KMS-11 (cell line): ENCODE measurements around the gene FCN1.

Experiments
- H2AFZ ChIP-seq: fragments of 200-600 bp; sonication (generic); 2 replicates; pipeline ENCODE4 v1.6.1; 2016; ENCODE audit warnings: antibody characterized with exemption, mixed run types, low read depth
- H3K27ac ChIP-seq: fragments of 200-600 bp; sonication (generic); 2 replicates; pipeline ENCODE4 v1.6.1; 2016; ENCODE audit warnings: mild to moderate bottlenecking, mixed run types
- H3K27me3 ChIP-seq: fragments of 200-600 bp; sonication (generic); 2 replicates; pipeline ENCODE4 v1.6.1; 2017; ENCODE audit warnings: mild to moderate bottlenecking, low read depth, mixed run types, moderate library complexity; ENCODE audit not compliant: insufficient read depth
- H3K36me3 ChIP-seq: fragments of 200-600 bp; sonication (generic); 2 replicates; pipeline ENCODE4 v1.6.1; 2017; ENCODE audit warnings: mild to moderate bottlenecking, mixed run types; ENCODE audit not compliant: insufficient read depth
- H3K4me1 ChIP-seq: fragments of 200-600 bp; sonication (generic); 2 replicates; pipeline ENCODE4 v1.6.1; 2016; ENCODE audit warnings: mild to moderate bottlenecking, low read depth, mixed run types; ENCODE audit not compliant: poor library complexity, severe bottlenecking
- H3K4me2 ChIP-seq: fragments of 200-600 bp; sonication (generic); 2 replicates; pipeline ENCODE4 v1.7.0; 2016; ENCODE audit warnings: mild to moderate bottlenecking, mixed run types
- H3K4me3 ChIP-seq: fragments of 200-600 bp; sonication (generic); IDR thresholded peaks from 2 replicates; pipeline ENCODE4 v1.6.1; 2017; ENCODE audit warnings: low read depth, low read length, mixed read lengths; ENCODE audit not compliant: insufficient read depth
- H3K79me2 ChIP-seq: fragments of 200-600 bp; sonication (generic); 2 replicates; pipeline ENCODE4 v1.6.1; 2016; ENCODE audit warnings: low read depth, mixed run types; ENCODE audit not compliant: insufficient read depth
- H3K9ac ChIP-seq: fragments of 200-600 bp; sonication (generic); 2 replicates; pipeline ENCODE4 v1.6.1; 2016; ENCODE audit warnings: mild to moderate bottlenecking, mixed run types
- H4K20me1 ChIP-seq: fragments of 200-600 bp; sonication (generic); 2 replicates; pipeline ENCODE4 v1.6.1; 2016; ENCODE audit warnings: mild to moderate bottlenecking, mixed run types; ENCODE audit not compliant: insufficient read depth
- TF ChIP-seq, protein P1 (sequence below): fragments of 200-600 bp; sonication (generic); conservative IDR thresholded peaks from 2 replicates; pipeline ENCODE4 v1.6.1; 2017; ENCODE audit warnings: low read depth, mild to moderate bottlenecking, antibody characterized with exemption, low read length, moderate library complexity, mixed read lengths

Gene FCN1

GRCh38 chr9:134908524-134909309 is 9.0 kb downstream of the FCN1 start:
- no peaks in the 10 kb centered on the region for H3K4me1 ChIP-seq
- TF ChIP-seq, protein P1, sequence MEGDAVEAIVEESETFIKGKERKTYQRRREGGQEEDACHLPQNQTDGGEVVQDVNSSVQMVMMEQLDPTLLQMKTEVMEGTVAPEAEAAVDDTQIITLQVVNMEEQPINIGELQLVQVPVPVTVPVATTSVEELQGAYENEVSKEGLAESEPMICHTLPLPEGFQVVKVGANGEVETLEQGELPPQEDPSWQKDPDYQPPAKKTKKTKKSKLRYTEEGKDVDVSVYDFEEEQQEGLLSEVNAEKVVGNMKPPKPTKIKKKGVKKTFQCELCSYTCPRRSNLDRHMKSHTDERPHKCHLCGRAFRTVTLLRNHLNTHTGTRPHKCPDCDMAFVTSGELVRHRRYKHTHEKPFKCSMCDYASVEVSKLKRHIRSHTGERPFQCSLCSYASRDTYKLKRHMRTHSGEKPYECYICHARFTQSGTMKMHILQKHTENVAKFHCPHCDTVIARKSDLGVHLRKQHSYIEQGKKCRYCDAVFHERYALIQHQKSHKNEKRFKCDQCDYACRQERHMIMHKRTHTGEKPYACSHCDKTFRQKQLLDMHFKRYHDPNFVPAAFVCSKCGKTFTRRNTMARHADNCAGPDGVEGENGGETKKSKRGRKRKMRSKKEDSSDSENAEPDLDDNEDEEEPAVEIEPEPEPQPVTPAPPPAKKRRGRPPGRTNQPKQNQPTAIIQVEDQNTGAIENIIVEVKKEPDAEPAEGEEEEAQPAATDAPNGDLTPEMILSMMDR: no peak
- H3K4me2 ChIP-seq: no peak overlapping the region
- no peaks in the 10 kb centered on the region for H3K79me2 ChIP-seq
- H2AFZ ChIP-seq: no peak overlapping the region
- no peak overlapping the region for H3K27ac ChIP-seq
- peaks cover 34% of the 10 kb centered on the region for H3K27me3 ChIP-seq
- H3K4me3 ChIP-seq: no peak overlapping the region
- no peak overlapping the region for H3K9ac ChIP-seq
- no peaks in the 10 kb centered on the region for H3K36me3 ChIP-seq
- H4K20me1 ChIP-seq: no peaks in the 10 kb centered on the region

- Histone ChIP-seq H3K27me3 (peaks cover 29% of the 10 kb centered on the region), H3K4me2 (no peak overlapping the region), H3K9ac (no peak overlapping the region), H3K4me1 (no peaks in the 10 kb centered on the region), H3K36me3 (no peaks in the 10 kb centered on the region), H3K27ac (no peak overlapping the region), H3K4me3 (no peak overlapping the region), H4K20me1 (no peaks in the 10 kb centered on the region), H2AFZ (no peak overlapping the region), H3K79me2 (no peaks in the 10 kb centered on the region)
- TF ChIP-seq, protein P1: no peak
Observed at GRCh38 chr9:134902936-134903335, 14.8 kb downstream of the FCN1 start.

GRCh38 chr9:134899818-134900217 is 17.9 kb downstream of the FCN1 start:
- Histone ChIP-seq H3K4me3 (no peak overlapping the region), H3K79me2 (no peaks in the 10 kb centered on the region), H3K27me3 (peaks cover 19% of the 10 kb centered on the region; the same call in 1 of the 2 replicates), H3K9ac (no peak overlapping the region), H3K27ac (no peak overlapping the region), H4K20me1 (no peaks in the 10 kb centered on the region), H3K36me3 (no peaks in the 10 kb centered on the region), H3K4me1 (no peaks in the 10 kb centered on the region), H3K4me2 (no peak overlapping the region), H2AFZ (no peak overlapping the region)
- TF ChIP-seq, protein P1: no peak

DNA sequence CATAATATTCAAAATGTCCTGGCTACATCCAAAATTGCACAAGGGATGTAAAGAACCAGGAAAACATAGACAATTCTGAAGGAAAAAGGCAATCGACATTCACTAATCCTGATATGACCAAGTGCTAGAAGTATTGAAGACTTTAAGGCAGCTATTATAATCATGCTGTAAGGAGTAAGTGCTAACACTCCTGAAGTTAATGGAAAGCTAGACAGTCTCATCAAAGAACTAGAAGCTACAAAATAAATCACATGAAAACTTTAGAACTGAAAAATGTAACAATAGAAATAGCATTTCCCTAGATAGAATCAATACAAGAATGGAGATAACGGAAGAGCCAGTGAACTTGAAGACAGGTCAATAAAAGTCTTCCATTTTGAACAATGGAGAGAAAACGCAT is 18.5 kb downstream of the FCN1 start:
- no peak overlapping the region for H2AFZ ChIP-seq
- no peaks in the 10 kb centered on the region for H3K79me2 ChIP-seq
- H3K36me3 ChIP-seq: no peaks in the 10 kb centered on the region
- peaks cover 18% of the 10 kb centered on the region; the same call in 1 of the 2 replicates for H3K27me3 ChIP-seq
- H4K20me1 ChIP-seq: no peaks in the 10 kb centered on the region
- H3K4me2 ChIP-seq: no peak overlapping the region
- H3K9ac ChIP-seq: no peak overlapping the region
- no peak overlapping the region for H3K27ac ChIP-seq
- TF ChIP-seq, protein P1: no peak
- no peak overlapping the region for H3K4me3 ChIP-seq
- H3K4me1 ChIP-seq: no peaks in the 10 kb centered on the region
